OCI-LY7 (cell line): ENCODE measurements around the gene ATP1B3. TPM values are rescaled to one million over a fixed set of nuclear protein-coding genes. Genes with fewer than 3 reads are reported as not detected.

ENCODE experiments used
- BruUV-seq: library from RNA; stranded (reverse); fragments of 400-500 nt; replicated peaks from 2 replicates; lab custom pipeline; 2021; lab: Mats Ljungman, UMichigan
- CTCF ChIA-PET: fragments of 300-600 bp; sonication (Branson Sonifier 250); formaldehyde crosslinking; loops from one replicate; lab custom pipeline; 2022; ENCODE audit warnings: antibody characterized with exemption; ENCODE audit not compliant: unreplicated experiment; lab: Charles Lee
- POLR2A ChIA-PET: fragments of 300-600 bp; sonication (Branson Sonifier 250); formaldehyde crosslinking; loops from one replicate; lab custom pipeline; 2022; ENCODE audit warnings: antibody characterized with exemption; lab: Charles Lee
- DNase-seq: peaks from one replicate; pipeline ENCODE4 v3.0.0-alpha.2; 2015; ENCODE audit warnings: low spot score
- H2AFZ ChIP-seq: fragments of 200-600 bp; sonication (generic), shearing (Covaris generic); 2 replicates; pipeline ENCODE4 v1.6.1; 2014; ENCODE audit warnings: mild to moderate bottlenecking, antibody characterized with exemption, low read length, moderate library complexity
- H3K27ac ChIP-seq: fragments of 200-600 bp; sonication (generic); 2 replicates; pipeline ENCODE4 v1.5.1; 2014; ENCODE audit warnings: mixed run types, low read depth, mild to moderate bottlenecking, moderate library complexity, low read length, inconsistent platforms; ENCODE audit not compliant: poor library complexity, severe bottlenecking
- H3K36me3 ChIP-seq: fragments of 200-600 bp; sonication (generic); 2 replicates; pipeline ENCODE4 v1.6.1; 2014; ENCODE audit warnings: mild to moderate bottlenecking, antibody characterized with exemption, low read length, moderate library complexity, mixed read lengths; ENCODE audit not compliant: insufficient read depth
- H3K4me1 ChIP-seq: fragments of 200-600 bp; sonication (generic); 2 replicates; pipeline ENCODE4 v1.5.1; 2014; ENCODE audit warnings: mild to moderate bottlenecking, low read length; ENCODE audit not compliant: insufficient read depth, poor library complexity, severe bottlenecking
- H3K4me2 ChIP-seq: fragments of 200-600 bp; sonication (generic); 2 replicates; pipeline ENCODE4 v1.6.1; 2014; ENCODE audit warnings: mild to moderate bottlenecking, low read length
- H3K4me3 ChIP-seq: fragments of 200-600 bp; sonication (generic); 2 replicates; pipeline ENCODE4 v1.5.1; 2014; ENCODE audit warnings: mild to moderate bottlenecking, low read depth, low read length; ENCODE audit not compliant: poor library complexity, severe bottlenecking
- H3K79me2 ChIP-seq: fragments of 200-600 bp; sonication (generic); 2 replicates; pipeline ENCODE4 v1.6.1; 2016; ENCODE audit warnings: low read depth, mild to moderate bottlenecking, low read length, moderate library complexity, mixed read lengths; ENCODE audit not compliant: insufficient read depth
- H3K9me2 ChIP-seq: fragments of 200-600 bp; sonication (generic); 2 replicates; pipeline ENCODE4 v1.6.1; 2016; ENCODE audit warnings: mild to moderate bottlenecking, low read length, mixed read lengths; ENCODE audit not compliant: insufficient read depth
- H3K9me3 ChIP-seq: fragments of 200-600 bp; sonication (generic); 2 replicates; pipeline ENCODE4 v1.6.1; 2014; ENCODE audit warnings: mild to moderate bottlenecking, mixed run types, low read length, mixed read lengths
- H4K20me1 ChIP-seq: fragments of 200-600 bp; sonication (generic); 2 replicates; pipeline ENCODE4 v1.6.1; 2014; ENCODE audit warnings: mild to moderate bottlenecking, antibody characterized with exemption, low read length, moderate library complexity, mixed read lengths; ENCODE audit not compliant: insufficient read depth
- CTCF ChIP-seq: fragments of 200-600 bp; sonication (generic); conservative IDR thresholded peaks from 2 replicates; pipeline ENCODE4 v1.5.1; 2014; ENCODE audit warnings: mild to moderate bottlenecking, antibody characterized with exemption, low read length, moderate library complexity, mixed read lengths
- EZH2phosphoT487 ChIP-seq: fragments of 200-600 bp; sonication (generic); IDR thresholded peaks from 2 replicates; pipeline ENCODE4 v1.6.1; 2018; ENCODE audit warnings: low read depth, borderline replicate concordance, mild to moderate bottlenecking, mixed run types, antibody characterized with exemption, low read length, moderate library complexity, mixed read lengths
- intact Hi-C: fragments of 100-400 bp; cut with micrococcal nuclease; formaldehyde crosslinking; loops from one replicate; pipeline ENCODE4 v1.10.0; 2022; ENCODE audit not compliant: unreplicated experiment
- total RNA-seq, 2 experiments: library from RNA; depleted of rRNA in 1 of 2; stranded (reverse); fragments of >200 nt in 1 of 2; shearing (Covaris generic) in 1 of 2; gene quantifications; 2 replicates each; pipeline ENCODE4 v1.2.3, GENCODE V29; 2014 to 2022

ATP1B3 gene
- total RNA-seq, 2 experiments from 2014 or later: 53.8 to 133 TPM

- intact Hi-C loops: no loop called here
- no peak for DNase-seq
Measured at GRCh38 chr3:141969711-141970110, 93.3 kb downstream of the ATP1B3 start.

GRCh38 chr3:141971571-141971970 lies 95.1 kb downstream of the ATP1B3 start:
- POLR2A ChIA-PET: interaction anchor here (0.6 to 0.7 kb wide), 2 partner anchors 139 to 274 kb away, joined by 3 to 4 read pairs; no protein-coding TSS in a partner anchor
- intact Hi-C loops: no loop called here
- no TSS peak for BruUV-seq

More at GRCh38 chr3:141969711-141970110, 93.3 kb downstream of the ATP1B3 start:
- Histone ChIP-seq H3K36me3 (peaks cover 83% of the 10 kb centered on the region), H3K4me1 (no peaks in the 10 kb centered on the region), H2AFZ (no peak overlapping the region), H3K9me3 (no peaks in the 10 kb centered on the region), H3K79me2 (0 out of 2 replicates have a peak, but pooled peaks cover 6% of the 10 kb centered on the region), H3K4me3 (no peak overlapping the region), H4K20me1 (no peaks in the 10 kb centered on the region), H3K27ac (no peak overlapping the region), H3K9me2 (no peaks in the 10 kb centered on the region), H3K4me2 (no peak overlapping the region)
- no TSS peak for BruUV-seq
- TF ChIP-seq CTCF (no peak), EZH2phosphoT487 (no peak)
- ChIA-PET POLR2A (no interaction called here), CTCF (no interaction called here)

More at GRCh38 chr3:141971571-141971970, 95.1 kb downstream of the ATP1B3 start:
- TF ChIP-seq CTCF (no peak), EZH2phosphoT487 (no peak)
- peaks cover 87% of the 10 kb centered on the region for H3K36me3 ChIP-seq
- H3K27ac ChIP-seq: no peak overlapping the region
- no peaks in the 10 kb centered on the region for H3K4me1 ChIP-seq
- H4K20me1 ChIP-seq: no peaks in the 10 kb centered on the region
- no peak for DNase-seq
- H3K9me3 ChIP-seq: no peaks in the 10 kb centered on the region
- H2AFZ ChIP-seq: no peak overlapping the region
- no peak overlapping the region for H3K4me3 ChIP-seq
- no peaks in the 10 kb centered on the region for H3K9me2 ChIP-seq
- CTCF ChIA-PET: no interaction called here
- H3K79me2 ChIP-seq: 0 out of 2 replicates have a peak, but pooled peaks cover 6% of the 10 kb centered on the region
- no peak overlapping the region for H3K4me2 ChIP-seq
